IPS-15b (cell line): ENCODE measurements around the gene KNCN.

Experiments
- H3K27me3 ChIP-seq: one replicate; pipeline ENCODE4 v1.6.1; 2013; ENCODE audit warnings: low read length; ENCODE audit not compliant: control insufficient read depth, insufficient read depth
- H3K36me3 ChIP-seq: one replicate; pipeline ENCODE4 v1.6.1; 2013; ENCODE audit warnings: low read length; ENCODE audit not compliant: control insufficient read depth, insufficient read depth
- H3K4me1 ChIP-seq: one replicate; pipeline ENCODE4 v1.6.1; 2013; ENCODE audit warnings: mild to moderate bottlenecking, low read length; ENCODE audit not compliant: control insufficient read depth, insufficient read depth
- H3K4me3 ChIP-seq: one replicate; pipeline ENCODE4 v1.5.1; 2013; ENCODE audit warnings: low read depth, low read length
- H3K9ac ChIP-seq: one replicate; pipeline ENCODE4 v1.6.1; 2013; ENCODE audit warnings: low read depth, mild to moderate bottlenecking, low read length
- H3K9me3 ChIP-seq: one replicate; pipeline ENCODE4 v1.6.1; 2013; ENCODE audit warnings: mild to moderate bottlenecking, low read length; ENCODE audit not compliant: control insufficient read depth, insufficient read depth

Gene KNCN

DNA sequence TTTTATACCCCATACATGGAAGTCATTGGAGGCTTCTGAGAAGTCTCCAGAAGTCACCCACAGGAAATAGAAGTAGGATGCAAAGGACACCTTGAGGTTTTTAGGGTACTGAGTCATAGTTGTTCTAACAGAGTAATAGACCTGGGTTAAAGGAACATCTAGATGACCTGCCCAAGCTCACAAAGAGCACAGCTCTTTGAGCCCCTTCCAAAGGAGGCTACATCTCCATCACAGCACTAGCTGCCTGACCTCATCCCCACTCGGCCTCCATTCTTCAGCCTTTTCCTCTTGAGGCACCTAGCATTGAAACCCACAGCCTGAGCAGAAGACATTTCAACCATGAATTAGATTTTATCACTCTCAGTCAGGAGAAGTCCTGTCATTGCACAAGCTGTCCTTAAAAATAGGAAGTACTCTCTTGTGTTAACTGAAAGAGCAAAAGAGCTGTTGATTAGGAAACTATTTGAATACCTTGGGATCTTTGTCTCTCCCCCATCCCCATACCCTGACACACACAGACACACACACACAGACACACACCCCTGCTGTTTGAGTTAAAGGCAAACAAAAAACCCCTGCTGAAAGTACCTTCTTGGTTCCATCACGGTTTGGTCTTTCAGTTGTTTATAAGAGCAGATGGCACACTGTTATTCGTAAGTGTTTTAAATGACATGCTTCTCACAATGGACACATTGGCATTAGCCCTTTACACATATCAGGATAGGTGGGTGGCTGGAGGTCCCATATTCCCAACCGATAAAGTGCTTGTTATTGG is 30.4 kb upstream of the KNCN start:
- Histone ChIP-seq H3K36me3 (no peaks in the 10 kb centered on the region), H3K9me3 (no peaks in the 10 kb centered on the region), H3K4me1 (no peaks in the 10 kb centered on the region), H3K27me3 (no peaks in the 10 kb centered on the region), H3K4me3 (no peak overlapping the region), H3K9ac (no peak overlapping the region)

DNA sequence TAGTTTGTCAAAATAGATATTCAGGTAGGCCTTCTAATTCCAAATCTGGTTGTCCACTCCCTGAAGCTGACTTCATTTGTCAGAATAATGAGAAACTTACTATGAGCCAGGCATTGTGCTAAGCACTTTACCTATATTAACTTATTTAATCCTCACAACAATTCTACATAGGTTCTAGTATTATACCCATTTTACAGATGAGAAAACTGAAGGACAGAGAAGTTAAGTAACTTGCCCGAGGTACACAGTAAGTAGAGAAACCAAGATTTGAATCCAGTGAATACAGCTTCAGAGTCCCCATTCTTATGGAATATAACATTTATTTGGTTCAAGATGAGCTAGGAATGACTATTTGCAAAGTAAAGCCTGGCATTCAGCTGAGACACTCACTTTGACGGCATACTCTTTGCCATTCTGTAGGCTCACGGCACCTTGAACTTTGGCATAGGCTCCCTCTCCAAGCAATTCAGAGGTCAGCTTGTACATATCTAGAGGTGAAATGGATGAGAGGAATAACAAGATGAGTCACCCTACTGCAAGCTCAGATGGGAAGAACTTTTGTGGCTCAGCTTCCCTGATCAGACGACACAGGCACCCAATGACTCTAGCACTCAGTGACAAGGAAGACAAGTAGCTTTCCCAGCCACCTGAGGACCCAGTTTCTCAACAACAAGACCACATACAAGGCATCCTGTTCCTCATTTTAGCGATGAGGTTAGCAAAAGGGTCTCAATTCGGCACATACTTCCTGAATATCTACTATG is 28.9 kb upstream of the KNCN start:
- peaks cover 9% of the 10 kb centered on the region for H3K4me1 ChIP-seq
- H3K9me3 ChIP-seq = no peaks in the 10 kb centered on the region
- no peak overlapping the region for H3K9ac ChIP-seq
- H3K4me3 ChIP-seq = no peak overlapping the region
- no peaks in the 10 kb centered on the region for H3K36me3 ChIP-seq
- H3K27me3 ChIP-seq = no peaks in the 10 kb centered on the region

DNA sequence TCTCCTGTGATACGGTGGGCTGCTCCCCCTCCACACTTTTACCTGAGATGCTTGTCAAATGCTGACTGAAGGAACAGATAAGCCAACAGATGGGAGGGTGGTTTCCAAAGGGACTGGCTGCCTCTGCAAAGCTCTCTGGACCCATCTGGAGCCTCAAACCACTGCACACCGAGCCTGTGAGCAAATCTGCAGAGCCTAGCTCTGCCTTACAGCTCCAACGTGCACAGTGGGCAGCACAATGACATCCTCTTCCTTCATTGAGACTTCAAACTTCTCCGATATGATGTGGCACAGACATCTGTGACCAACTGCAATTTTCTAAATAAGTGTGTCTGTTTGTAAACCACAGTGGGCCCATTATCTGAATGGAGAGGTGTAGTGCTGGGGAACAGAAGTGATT is 26.2 kb upstream of the KNCN start:
- H3K36me3 ChIP-seq = no peaks in the 10 kb centered on the region
- no peaks in the 10 kb centered on the region for H3K27me3 ChIP-seq

DNA sequence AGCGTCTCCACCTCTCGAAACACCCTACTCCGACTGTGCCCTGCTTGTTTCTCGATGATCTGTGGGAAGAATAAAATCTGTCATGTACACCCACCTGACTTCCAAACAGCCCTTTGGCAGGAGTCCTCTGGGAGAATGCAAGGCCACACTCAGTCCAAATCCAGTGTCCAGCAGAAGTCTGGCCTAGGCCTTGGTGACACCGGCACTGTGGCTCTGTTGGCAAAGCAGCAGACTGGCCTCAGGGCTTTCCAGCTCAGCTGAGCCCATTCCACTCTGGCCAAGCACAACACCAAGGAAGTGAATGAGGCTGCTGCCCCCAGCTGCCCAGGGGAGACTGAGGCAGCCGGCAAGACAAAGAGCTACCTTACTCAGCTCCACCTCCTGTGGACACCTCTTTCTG is 25.1 kb upstream of the KNCN start:
- Histone ChIP-seq H3K4me1 (peaks cover 9% of the 10 kb centered on the region), H3K4me3 (no peak overlapping the region), H3K9ac (no peak overlapping the region), H3K9me3 (no peaks in the 10 kb centered on the region), H3K27me3 (no peaks in the 10 kb centered on the region), H3K36me3 (no peaks in the 10 kb centered on the region)

More for the DNA sequence above, 26.2 kb upstream of the KNCN start:
- H3K9ac ChIP-seq = no peak overlapping the region
- H3K9me3 ChIP-seq = no peaks in the 10 kb centered on the region
- H3K4me1 ChIP-seq = peaks cover 9% of the 10 kb centered on the region
- no peak overlapping the region for H3K4me3 ChIP-seq

DNA sequence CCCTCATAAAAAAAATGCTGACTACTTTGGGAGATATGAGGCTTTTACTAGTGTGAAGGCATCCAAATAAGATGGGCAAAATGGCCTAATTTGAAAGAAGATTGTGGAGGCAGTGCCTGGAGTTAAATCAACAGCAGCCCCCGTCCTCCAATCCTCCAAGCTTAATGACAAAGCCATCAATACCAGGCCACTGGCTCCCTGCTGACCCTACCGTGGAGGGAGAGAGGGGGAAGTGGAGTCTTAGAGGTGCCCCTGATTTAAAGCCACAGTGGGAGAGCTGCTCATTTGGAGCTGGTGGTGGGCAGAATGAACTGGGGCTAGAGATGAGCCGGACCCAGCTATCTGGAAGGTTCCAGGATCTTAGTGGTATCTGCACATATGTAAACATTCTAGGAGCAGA is 24.3 kb upstream of the KNCN start:
- Histone ChIP-seq H3K36me3 (no peaks in the 10 kb centered on the region), H3K4me3 (no peak overlapping the region), H3K4me1 (peaks cover 9% of the 10 kb centered on the region), H3K9ac (no peak overlapping the region), H3K9me3 (no peaks in the 10 kb centered on the region), H3K27me3 (no peaks in the 10 kb centered on the region)

DNA sequence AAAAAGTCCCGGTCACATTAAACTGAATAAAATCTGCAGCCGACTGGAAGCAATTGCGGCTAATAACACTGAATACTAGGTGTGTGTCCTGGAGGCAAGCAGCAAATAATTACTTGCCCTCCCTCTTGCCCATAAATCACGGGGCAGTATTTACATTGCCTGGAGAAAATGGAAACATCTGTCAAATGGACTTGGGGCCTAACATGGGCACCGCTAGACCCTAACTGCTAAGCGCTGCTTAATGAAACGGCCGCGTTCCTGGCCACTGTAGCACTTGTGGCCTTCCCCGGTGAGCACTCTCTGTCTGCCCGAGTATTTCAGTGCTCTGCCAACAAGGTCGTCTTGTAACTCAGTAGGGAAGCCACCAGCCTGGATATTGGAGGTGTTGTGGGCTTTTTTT is 23.9 kb upstream of the KNCN start:
- H3K27me3 ChIP-seq = no peaks in the 10 kb centered on the region
- H3K4me3 ChIP-seq = no peak overlapping the region
- H3K36me3 ChIP-seq = no peaks in the 10 kb centered on the region
- no peak overlapping the region for H3K9ac ChIP-seq
- no peaks in the 10 kb centered on the region for H3K9me3 ChIP-seq
- peaks cover 9% of the 10 kb centered on the region for H3K4me1 ChIP-seq

DNA sequence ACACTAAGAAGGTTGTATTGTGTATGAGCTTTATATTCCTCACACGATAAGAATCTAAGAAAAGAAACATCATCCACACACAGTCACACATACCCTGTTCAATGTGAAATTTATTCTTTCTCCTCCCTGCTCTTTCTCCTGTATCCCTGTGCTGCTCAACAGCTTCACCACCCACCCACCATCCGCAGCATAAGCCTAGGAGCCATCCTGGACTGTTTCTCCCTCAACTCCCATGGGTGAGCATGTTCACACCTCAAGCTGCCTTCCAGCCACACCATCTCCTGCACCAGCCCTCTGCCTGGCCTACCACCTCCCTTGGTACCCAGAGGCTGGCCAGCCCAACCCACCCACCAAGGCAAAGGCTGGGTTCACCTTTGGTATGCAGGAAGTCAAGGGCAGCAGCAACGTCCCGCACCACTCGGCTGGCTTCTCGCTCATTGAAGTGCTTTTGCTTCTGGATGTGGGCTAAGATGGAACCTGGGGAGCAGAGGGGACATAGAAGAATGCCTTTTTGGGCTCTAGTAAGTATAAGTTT is 20.3 kb upstream of the KNCN start:
- H3K9ac ChIP-seq = no peak overlapping the region

DNA sequence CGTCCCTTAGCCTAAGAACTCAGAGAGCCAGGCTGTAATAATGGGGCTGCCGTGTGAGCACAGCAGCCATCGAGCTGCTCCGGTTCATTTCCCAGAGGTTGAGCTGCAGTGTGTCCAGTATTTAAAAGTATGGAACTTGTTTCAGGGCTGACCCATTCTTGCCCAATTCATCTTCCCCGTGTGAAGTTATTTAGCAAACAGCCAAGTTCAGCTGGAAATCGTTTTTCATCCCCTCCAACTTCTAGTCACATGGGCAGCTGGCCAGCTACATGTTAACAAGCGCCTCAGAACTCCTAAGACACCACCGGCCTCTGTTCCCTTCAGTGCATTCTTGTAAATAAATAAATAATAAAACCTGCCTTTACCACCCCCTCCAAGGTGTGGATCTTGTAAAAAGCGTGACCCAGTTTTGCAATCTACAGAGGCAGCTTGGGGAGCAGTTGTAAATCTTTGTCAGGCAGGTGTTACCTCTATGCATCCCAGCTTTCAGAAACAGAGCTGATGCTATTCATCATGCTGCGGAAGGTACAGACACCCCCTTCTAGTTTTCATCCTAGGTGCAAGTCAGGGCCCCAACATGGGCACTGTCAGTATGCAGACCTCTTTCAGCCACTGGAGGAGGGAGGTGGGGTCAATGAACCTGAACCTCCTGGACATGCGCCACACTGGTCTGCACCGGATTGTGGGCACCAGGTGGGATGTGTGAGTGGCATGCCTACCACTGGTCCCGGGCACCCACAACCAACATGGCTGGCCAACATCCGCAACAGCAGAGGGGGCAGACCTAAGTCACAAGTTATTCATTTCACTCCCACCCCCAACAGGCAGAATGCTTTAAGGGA is 18.7 kb upstream of the KNCN start:
- no peak overlapping the region for H3K9ac ChIP-seq
- no peaks in the 10 kb centered on the region for H3K9me3 ChIP-seq
- no peak overlapping the region for H3K4me3 ChIP-seq
- no peaks in the 10 kb centered on the region for H3K4me1 ChIP-seq
- no peaks in the 10 kb centered on the region for H3K27me3 ChIP-seq
- H3K36me3 ChIP-seq = peaks cover 2% of the 10 kb centered on the region

More for the DNA sequence above, 20.3 kb upstream of the KNCN start:
- no peak overlapping the region for H3K4me3 ChIP-seq
- H3K27me3 ChIP-seq = no peaks in the 10 kb centered on the region
- no peaks in the 10 kb centered on the region for H3K9me3 ChIP-seq
- peaks cover 9% of the 10 kb centered on the region for H3K4me1 ChIP-seq
- H3K36me3 ChIP-seq = no peaks in the 10 kb centered on the region

DNA sequence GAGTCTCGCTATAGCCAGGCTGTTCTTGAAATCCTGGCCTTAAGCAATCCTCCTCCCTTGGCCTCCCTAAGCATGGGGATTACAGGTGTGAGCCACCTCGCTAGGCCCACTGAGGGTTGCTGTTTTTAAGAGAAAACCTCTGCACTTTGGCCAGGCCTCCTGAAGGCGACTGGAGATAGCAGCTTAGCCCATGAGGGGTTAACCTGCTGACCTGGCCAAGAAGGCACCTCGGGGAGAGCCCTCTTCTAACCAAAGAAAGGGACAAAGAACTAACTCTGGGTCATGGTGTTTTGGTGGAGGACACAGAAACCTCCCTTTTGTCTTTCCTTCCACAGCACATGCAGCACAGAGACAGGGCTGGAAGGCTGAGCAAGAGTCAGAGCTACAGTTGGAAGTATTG is 17.7 kb upstream of the KNCN start:
- Histone ChIP-seq H3K4me3 (no peak overlapping the region), H3K4me1 (no peaks in the 10 kb centered on the region), H3K9me3 (no peaks in the 10 kb centered on the region)

DNA sequence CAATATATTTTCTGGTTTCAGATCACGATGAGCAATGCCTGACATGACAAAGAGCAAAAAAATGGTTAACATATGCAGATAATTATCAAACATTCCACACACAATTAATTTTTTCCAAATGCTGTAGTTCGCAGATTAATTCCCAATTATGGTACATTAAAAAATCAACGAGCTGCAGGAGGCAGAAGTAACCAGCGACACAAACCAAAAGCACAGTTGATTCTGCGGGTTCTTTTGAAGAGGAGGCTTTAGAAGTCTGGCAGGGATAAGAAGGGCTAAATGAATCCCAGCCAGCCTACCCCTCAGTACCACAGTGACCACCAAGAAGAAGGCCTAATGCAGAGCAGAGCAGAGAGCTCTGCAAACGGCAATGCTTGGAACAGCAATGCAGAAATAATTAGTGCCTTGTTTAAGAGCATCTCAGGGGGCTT is 17.0 kb upstream of the KNCN start:
- Histone ChIP-seq H3K4me1 (no peaks in the 10 kb centered on the region), H3K4me3 (no peak overlapping the region), H3K36me3 (peaks cover 2% of the 10 kb centered on the region), H3K9me3 (no peaks in the 10 kb centered on the region), H3K9ac (no peak overlapping the region), H3K27me3 (no peaks in the 10 kb centered on the region)

More for the DNA sequence above, 17.7 kb upstream of the KNCN start:
- Histone ChIP-seq H3K9ac (no peak overlapping the region), H3K27me3 (no peaks in the 10 kb centered on the region), H3K36me3 (peaks cover 2% of the 10 kb centered on the region)

DNA sequence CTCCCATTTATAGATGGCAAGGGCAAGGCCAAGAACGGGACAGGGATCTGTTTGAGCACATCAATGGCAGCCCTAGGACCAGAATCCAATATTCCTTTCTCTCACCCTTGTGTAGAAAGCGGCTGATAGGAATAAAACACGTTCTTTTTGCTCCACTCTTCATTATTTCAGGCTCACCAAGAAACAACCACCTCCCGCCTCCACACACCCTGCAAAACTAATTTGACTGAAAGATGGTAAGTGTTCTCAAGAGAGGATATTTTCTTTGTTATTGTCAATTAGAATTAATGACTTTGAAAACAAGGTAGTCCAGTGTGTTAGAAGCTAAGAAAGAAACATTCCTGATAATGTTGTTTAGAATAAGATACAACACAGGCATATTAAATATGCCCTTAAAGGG is 11.9 kb upstream of the KNCN start:
- Histone ChIP-seq H3K27me3 (no peaks in the 10 kb centered on the region), H3K36me3 (peaks cover 2% of the 10 kb centered on the region), H3K4me3 (no peak overlapping the region), H3K9ac (no peak overlapping the region), H3K9me3 (no peaks in the 10 kb centered on the region), H3K4me1 (no peaks in the 10 kb centered on the region)
